Measurements from ENCODE around the gene MDGA2.

Gene MDGA2

GRCh38 chr14:47060050-47060449 is 615.4 kb downstream of the MDGA2 start:
- TF ChIP-seq TAF1 (IDR thresholded peaks at IDR 0.05; ENCODE audit: low read depth) = no peak
- TF ChIP-seq TEAD4 (IDR thresholded peaks at IDR 0.05) = no peak
- no peak for TF ChIP-seq TCF12 (IDR thresholded peaks at IDR 0.05; ENCODE audit: low read depth)
- TF ChIP-seq NFIC (IDR thresholded peaks at IDR 0.05) = no peak
- no peak for TF ChIP-seq EP300 (IDR thresholded peaks at IDR 0.05; ENCODE audit: borderline replicate concordance)
- TF ChIP-seq FOXM1 (IDR thresholded peaks at IDR 0.05; ENCODE audit: borderline replicate concordance, low read depth) = no peak
- TF ChIP-seq, protein P1, sequence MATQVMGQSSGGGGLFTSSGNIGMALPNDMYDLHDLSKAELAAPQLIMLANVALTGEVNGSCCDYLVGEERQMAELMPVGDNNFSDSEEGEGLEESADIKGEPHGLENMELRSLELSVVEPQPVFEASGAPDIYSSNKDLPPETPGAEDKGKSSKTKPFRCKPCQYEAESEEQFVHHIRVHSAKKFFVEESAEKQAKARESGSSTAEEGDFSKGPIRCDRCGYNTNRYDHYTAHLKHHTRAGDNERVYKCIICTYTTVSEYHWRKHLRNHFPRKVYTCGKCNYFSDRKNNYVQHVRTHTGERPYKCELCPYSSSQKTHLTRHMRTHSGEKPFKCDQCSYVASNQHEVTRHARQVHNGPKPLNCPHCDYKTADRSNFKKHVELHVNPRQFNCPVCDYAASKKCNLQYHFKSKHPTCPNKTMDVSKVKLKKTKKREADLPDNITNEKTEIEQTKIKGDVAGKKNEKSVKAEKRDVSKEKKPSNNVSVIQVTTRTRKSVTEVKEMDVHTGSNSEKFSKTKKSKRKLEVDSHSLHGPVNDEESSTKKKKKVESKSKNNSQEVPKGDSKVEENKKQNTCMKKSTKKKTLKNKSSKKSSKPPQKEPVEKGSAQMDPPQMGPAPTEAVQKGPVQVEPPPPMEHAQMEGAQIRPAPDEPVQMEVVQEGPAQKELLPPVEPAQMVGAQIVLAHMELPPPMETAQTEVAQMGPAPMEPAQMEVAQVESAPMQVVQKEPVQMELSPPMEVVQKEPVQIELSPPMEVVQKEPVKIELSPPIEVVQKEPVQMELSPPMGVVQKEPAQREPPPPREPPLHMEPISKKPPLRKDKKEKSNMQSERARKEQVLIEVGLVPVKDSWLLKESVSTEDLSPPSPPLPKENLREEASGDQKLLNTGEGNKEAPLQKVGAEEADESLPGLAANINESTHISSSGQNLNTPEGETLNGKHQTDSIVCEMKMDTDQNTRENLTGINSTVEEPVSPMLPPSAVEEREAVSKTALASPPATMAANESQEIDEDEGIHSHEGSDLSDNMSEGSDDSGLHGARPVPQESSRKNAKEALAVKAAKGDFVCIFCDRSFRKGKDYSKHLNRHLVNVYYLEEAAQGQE (IDR thresholded peaks at IDR 0.05; ENCODE audit: low read depth) = no peak
- no peak for TF ChIP-seq CEBPB (IDR thresholded peaks at IDR 0.05)
- TF ChIP-seq CREB1 (IDR thresholded peaks at IDR 0.05; ENCODE audit: low read depth) = no peak
- no peak for TF ChIP-seq RAD21 (IDR thresholded peaks at IDR 0.05; ENCODE audit: low read depth)
- no peak for TF ChIP-seq EGR1 (IDR thresholded peaks at IDR 0.05)
- TF ChIP-seq MAX (IDR thresholded peaks at IDR 0.05) = no peak
- TF ChIP-seq ZBTB7A (IDR thresholded peaks at IDR 0.05; ENCODE audit: low read depth) = no peak
- TF ChIP-seq, protein P2, sequence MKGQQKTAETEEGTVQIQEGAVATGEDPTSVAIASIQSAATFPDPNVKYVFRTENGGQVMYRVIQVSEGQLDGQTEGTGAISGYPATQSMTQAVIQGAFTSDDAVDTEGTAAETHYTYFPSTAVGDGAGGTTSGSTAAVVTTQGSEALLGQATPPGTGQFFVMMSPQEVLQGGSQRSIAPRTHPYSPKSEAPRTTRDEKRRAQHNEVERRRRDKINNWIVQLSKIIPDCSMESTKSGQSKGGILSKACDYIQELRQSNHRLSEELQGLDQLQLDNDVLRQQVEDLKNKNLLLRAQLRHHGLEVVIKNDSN (IDR thresholded peaks at IDR 0.05) = no peak
- no peak for TF ChIP-seq YY1 (IDR thresholded peaks at IDR 0.05; ENCODE audit: low read depth)

DNA sequence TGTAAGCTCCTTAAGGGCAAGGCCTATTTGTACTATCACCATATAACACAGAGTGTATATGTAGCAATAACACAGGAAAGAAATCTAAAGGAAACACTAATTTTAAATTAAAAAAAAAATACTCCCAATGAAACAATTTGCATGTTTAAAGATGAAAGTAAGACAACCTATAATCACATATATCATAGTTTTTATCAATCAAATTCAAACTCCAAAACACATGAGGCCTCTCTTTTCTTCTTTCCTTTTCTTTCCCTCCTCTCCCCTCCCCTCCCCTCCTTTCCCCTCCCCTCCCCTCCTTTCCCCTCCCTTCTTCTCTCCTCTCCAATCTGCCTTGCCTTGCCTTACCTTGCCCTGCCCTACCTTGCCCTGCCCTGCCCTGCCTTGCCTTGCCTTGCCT is 618.0 kb downstream of the MDGA2 start:
- TF ChIP-seq, protein P1 (IDR thresholded peaks at IDR 0.05; ENCODE audit: low read depth) = no peak
- TF ChIP-seq ZBTB7A (IDR thresholded peaks at IDR 0.05; ENCODE audit: low read depth) (no peak), EGR1 (IDR thresholded peaks at IDR 0.05) (no peak), NFIC (IDR thresholded peaks at IDR 0.05) (no peak), CREB1 (IDR thresholded peaks at IDR 0.05; ENCODE audit: low read depth) (no peak), TAF1 (IDR thresholded peaks at IDR 0.05; ENCODE audit: low read depth) (no peak), FOXM1 (IDR thresholded peaks at IDR 0.05; ENCODE audit: borderline replicate concordance, low read depth) (no peak), TEAD4 (IDR thresholded peaks at IDR 0.05) (no peak), RAD21 (IDR thresholded peaks at IDR 0.05; ENCODE audit: low read depth) (no peak), MAX (IDR thresholded peaks at IDR 0.05) (no peak)
- TF ChIP-seq, protein P2 (IDR thresholded peaks at IDR 0.05) = no peak

- TF ChIP-seq EP300 (IDR thresholded peaks at IDR 0.05; ENCODE audit: borderline replicate concordance) = no peak
- no peak for TF ChIP-seq NFIC (IDR thresholded peaks at IDR 0.05)
- TF ChIP-seq ZBTB7A (IDR thresholded peaks at IDR 0.05; ENCODE audit: low read depth) = no peak
- no peak for TF ChIP-seq TCF12 (IDR thresholded peaks at IDR 0.05; ENCODE audit: low read depth)
- no peak for TF ChIP-seq YY1 (IDR thresholded peaks at IDR 0.05; ENCODE audit: low read depth)
- TF ChIP-seq RAD21 (IDR thresholded peaks at IDR 0.05; ENCODE audit: low read depth) = peak; percentile 87
Observed at GRCh38 chr14:47044841-47045240, 630.6 kb downstream of the MDGA2 start.

DNA sequence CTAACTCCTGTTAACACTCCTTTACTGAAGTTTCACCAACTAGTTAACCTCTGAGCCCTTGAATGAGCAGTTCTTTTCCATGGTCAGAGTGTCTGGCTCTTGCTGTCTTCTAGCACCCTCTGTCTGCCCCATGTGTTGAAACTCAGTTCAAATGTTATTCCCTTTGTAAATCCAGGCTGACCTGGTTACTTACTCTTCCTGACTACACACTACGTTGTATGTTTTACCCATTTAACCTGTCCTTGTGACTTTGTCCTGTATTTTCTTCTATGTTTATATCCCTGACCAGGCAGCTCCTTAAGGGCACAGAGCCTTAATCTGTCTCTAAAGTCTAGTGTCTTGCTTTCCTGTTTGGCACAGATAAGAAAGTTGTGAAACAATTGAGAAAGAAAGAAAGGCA is 634.9 kb downstream of the MDGA2 start:
- TF ChIP-seq EGR1 (IDR thresholded peaks at IDR 0.05) (no peak), RAD21 (IDR thresholded peaks at IDR 0.05; ENCODE audit: low read depth) (peak; percentile 70), NFIC (IDR thresholded peaks at IDR 0.05) (no peak), MAX (IDR thresholded peaks at IDR 0.05) (no peak), FOXM1 (IDR thresholded peaks at IDR 0.05; ENCODE audit: borderline replicate concordance, low read depth) (no peak), TAF1 (IDR thresholded peaks at IDR 0.05; ENCODE audit: low read depth) (no peak), EP300 (IDR thresholded peaks at IDR 0.05; ENCODE audit: borderline replicate concordance) (no peak)
- TF ChIP-seq, protein P1 (IDR thresholded peaks at IDR 0.05; ENCODE audit: low read depth) = no peak
- TF ChIP-seq, protein P2 (IDR thresholded peaks at IDR 0.05) = no peak
